Ovary (tissue), 9 donors: ENCODE results near the gene POU2AF2. TPM values are rescaled to one million over a fixed set of nuclear protein-coding genes. Genes with fewer than 3 reads are reported as not detected.
"Not testable (repeated sequence)": the region's sequence is repeated elsewhere in the genome, so short reads cannot be mapped to it uniquely, and the experiment has no call there.

Experiments
- DNase-seq, 5 donors: peaks; one replicate each; pipeline ENCODE4 v3.0.0-alpha.2; 2019 to 2020
- H3K27ac ChIP-seq, 2 donors: fragments of 200-600 bp; one replicate each; pipeline versions ENCODE4 v1.5.1 to v1.8.0; 2019 to 2022
- H3K27me3 ChIP-seq: fragments of 200-600 bp; one replicate; pipeline ENCODE4 v1.8.0; 2022
- H3K36me3 ChIP-seq: fragments of 200-600 bp; sonication (generic); one replicate; pipeline ENCODE4 v1.5.1; 2019
- H3K4me1 ChIP-seq: one replicate; pipeline ENCODE4 v1.8.1; 2013; ENCODE audit warnings: mild to moderate bottlenecking, moderate library complexity; ENCODE audit not compliant: insufficient read depth
- H3K4me3 ChIP-seq: fragments of 200-600 bp; sonication (generic); one replicate; pipeline ENCODE4 v1.5.1; 2017
- H3K9me3 ChIP-seq, 2 donors: fragments of 200-600 bp in 1 of 2; sonication (generic) in 1 of 2; one replicate each; pipeline versions ENCODE4 v1.5.1 to v1.8.1; 2013 to 2019; ENCODE audit warnings: mild to moderate bottlenecking in 1 of 2, moderate library complexity in 1 of 2
- EP300 ChIP-seq: sonication (generic); formaldehyde crosslinking; IDR thresholded peaks from one replicate; pipeline ENCODE4 v1.6.1; 2017; ENCODE audit warnings: antibody characterized with exemption
- POLR2A ChIP-seq: fragments of 450-650 bp; IDR thresholded peaks from one replicate; pipeline ENCODE4 v1.6.1; 2017; ENCODE audit warnings: antibody characterized with exemption, mild to moderate bottlenecking, moderate library complexity
- WGBS, 3 donors: extraction: QIAGEN DNeasy Blood & Tissue Kit in 1 of 3; methylation state at CpG; one replicate each; pipeline versions ENCODE4 v1.1.5 to v1.1.7; 2013 to 2017; 5-methylcytosine and 5-hydroxymethylcytosine counted together
- intact Hi-C, 4 donors: fragments of 100-400 bp; cut with DNase I; formaldehyde crosslinking; loops; one replicate each; pipeline versions ENCODE4 v1.11.0 to v1.15.1; 2022 to 2023
- polyA plus RNA-seq, 2 donors: library from polyadenylated mRNA; stranded (reverse); fragments of 200-250 nt in 1 of 2; fragments of 350-450 nt in 1 of 2; fragmentation: Illumina TruSeq in 1 of 2; extraction: RNeasy Lipid Tissue Mini Kit (QIAGEN cat#74804) in 1 of 2; gene quantifications; one replicate each; pipeline ENCODE4 v1.2.3, GENCODE V29; 2013 to 2014
- total RNA-seq, 7 donors: library from RNA; depleted of rRNA in 2 of 7; stranded (reverse); fragments of >200 nt in 2 of 7; fragmentation: NEBNext Ultra II Directional in 3 of 7; extraction: Animal tissue kit (Norgen Biotek cat#: 25700) in 3 of 7; gene quantifications; one replicate each; pipeline versions ENCODE4 v1.1.0 to v1.2.4, GENCODE V29; 2016 to 2023
- TF ChIP-seq, protein P1 (sequence below), 3 donors: fragments of 450-650 bp in 2 of 3; fragments of 200-600 bp in 1 of 3; IDR thresholded peaks; one replicate each; pipeline versions ENCODE4 v1.5.1 to v1.8.0; 2016 to 2022; ENCODE audit warnings: antibody characterized with exemption in 3 of 3, mild to moderate bottlenecking in 1 of 3
- donor health status: DM: no; HTN: no; CAD: no; lungs with moderate emphysema.
- donor health status: DM: no; HTN: no; CAD: no.
- donor health status: Bipolar disorder and iron deficiency.
- donor health status: DM: yes; HTN: yes; CAD: no.
- donor health status: DM: no; HTN: no; CAD: no.
- donor health status: DM: yes; HTN: yes; CAD: no.

Gene POU2AF2
- total and polyA plus RNA-seq, 9 donors: 0.07 to 1.8 (median 0.30) TPM; not detected in 2

DNA sequence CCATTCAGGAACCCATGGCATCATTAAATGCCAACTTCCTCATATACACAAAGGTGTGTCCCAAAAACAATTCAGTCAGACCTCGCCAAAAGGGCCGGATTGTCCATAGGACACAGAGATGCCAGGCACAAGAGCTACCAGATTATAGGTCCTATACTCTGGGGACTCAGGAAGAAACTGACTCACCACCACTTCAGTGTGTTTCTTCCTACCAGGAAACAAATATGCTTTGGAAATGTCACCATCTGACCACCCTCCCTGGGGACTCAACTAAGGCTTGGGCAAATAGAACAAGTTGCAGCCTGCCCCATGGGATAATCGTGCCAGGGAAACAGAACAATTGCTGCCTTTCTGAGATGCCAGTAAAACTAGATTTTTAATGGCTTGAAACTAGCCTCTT is 64.6 kb downstream of the POU2AF2 start:
- TF ChIP-seq, protein P1, sequence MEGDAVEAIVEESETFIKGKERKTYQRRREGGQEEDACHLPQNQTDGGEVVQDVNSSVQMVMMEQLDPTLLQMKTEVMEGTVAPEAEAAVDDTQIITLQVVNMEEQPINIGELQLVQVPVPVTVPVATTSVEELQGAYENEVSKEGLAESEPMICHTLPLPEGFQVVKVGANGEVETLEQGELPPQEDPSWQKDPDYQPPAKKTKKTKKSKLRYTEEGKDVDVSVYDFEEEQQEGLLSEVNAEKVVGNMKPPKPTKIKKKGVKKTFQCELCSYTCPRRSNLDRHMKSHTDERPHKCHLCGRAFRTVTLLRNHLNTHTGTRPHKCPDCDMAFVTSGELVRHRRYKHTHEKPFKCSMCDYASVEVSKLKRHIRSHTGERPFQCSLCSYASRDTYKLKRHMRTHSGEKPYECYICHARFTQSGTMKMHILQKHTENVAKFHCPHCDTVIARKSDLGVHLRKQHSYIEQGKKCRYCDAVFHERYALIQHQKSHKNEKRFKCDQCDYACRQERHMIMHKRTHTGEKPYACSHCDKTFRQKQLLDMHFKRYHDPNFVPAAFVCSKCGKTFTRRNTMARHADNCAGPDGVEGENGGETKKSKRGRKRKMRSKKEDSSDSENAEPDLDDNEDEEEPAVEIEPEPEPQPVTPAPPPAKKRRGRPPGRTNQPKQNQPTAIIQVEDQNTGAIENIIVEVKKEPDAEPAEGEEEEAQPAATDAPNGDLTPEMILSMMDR (IDR thresholded peaks at IDR 0.05): no peak
- no peak for TF ChIP-seq EP300
- TF ChIP-seq POLR2A: no peak

DNA sequence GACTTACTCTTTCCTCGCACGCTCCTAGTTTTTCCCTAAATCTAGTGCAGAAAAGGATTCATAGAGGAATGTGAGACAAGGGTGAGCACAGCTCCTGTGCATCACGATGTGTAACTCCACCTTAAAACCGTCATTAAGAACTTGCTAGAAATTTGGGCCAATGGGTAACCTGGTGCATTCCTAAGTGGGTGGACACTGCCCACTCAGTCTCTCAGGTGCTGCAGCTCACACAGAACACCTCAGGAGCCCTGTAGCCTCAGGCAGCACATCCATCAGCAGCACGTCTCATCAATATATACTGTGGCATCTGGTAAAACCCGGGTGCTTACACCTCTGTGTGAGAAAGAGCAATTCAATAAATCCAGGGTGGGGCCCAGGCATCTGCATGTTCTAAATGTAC is 65.2 kb downstream of the POU2AF2 start:
- Histone ChIP-seq H3K4me3 (no peak overlapping the region), H3K27ac (no peak overlapping the region), H3K36me3 (no peaks in the 10 kb centered on the region), H3K9me3 (no peaks in the 10 kb centered on the region), H3K4me1 (no peaks in the 10 kb centered on the region), H3K27me3 (no peaks in the 10 kb centered on the region)
- intact Hi-C loops: no loop called here
- DNase-seq: no peak
- TF ChIP-seq EP300 (no peak), POLR2A (no peak)
- TF ChIP-seq, protein P1 (IDR thresholded peaks at IDR 0.05): no peak
- 78 to 82% (median 80%) methylated on average over 6 of the region's 6 CpGs for WGBS, 3 donors

More for the DNA sequence above, 64.6 kb downstream of the POU2AF2 start:
- Histone ChIP-seq H3K9me3 (no peaks in the 10 kb centered on the region), H3K36me3 (no peaks in the 10 kb centered on the region), H3K27me3 (no peaks in the 10 kb centered on the region), H3K4me3 (no peak overlapping the region), H3K27ac (no peak overlapping the region), H3K4me1 (no peaks in the 10 kb centered on the region)
- 73 to 93% (median 77%) methylated on average over 3 of the region's 3 CpGs for WGBS, 3 donors
- intact Hi-C loops: no loop called here
- DNase-seq: no peak

DNA sequence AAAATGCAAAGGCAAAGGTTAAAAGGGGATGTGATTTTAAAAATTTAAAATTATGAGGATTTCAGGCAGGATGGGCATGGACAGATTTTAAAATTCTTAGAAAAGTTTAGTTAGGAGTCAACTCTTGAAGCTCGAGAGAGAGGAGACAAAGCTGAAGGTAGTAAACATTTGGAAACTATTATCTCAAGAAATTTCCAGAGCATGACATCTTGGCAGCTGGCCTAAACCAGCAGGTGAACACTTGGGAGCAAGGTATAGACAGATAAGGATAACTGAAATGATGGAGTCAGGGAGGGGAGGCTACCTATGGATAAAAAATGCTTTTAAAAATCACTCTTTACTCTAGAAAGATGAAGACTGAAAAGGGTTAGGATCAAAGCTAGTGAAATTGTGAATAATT is 66.6 kb downstream of the POU2AF2 start:
- Histone ChIP-seq H3K27ac (no peak overlapping the region), H3K4me1 (no peaks in the 10 kb centered on the region), H3K36me3 (no peaks in the 10 kb centered on the region), H3K4me3 (no peak overlapping the region), H3K27me3 (no peaks in the 10 kb centered on the region), H3K9me3 (no peaks in the 10 kb centered on the region)
- no peak for DNase-seq
- WGBS, 3 donors: 61 to 63% (median 62%) methylated on average over 1 of the region's 1 CpG
- intact Hi-C loops: no loop called here
- TF ChIP-seq EP300 (no peak), POLR2A (no peak)
- TF ChIP-seq, protein P1 (IDR thresholded peaks at IDR 0.05): no peak

DNA sequence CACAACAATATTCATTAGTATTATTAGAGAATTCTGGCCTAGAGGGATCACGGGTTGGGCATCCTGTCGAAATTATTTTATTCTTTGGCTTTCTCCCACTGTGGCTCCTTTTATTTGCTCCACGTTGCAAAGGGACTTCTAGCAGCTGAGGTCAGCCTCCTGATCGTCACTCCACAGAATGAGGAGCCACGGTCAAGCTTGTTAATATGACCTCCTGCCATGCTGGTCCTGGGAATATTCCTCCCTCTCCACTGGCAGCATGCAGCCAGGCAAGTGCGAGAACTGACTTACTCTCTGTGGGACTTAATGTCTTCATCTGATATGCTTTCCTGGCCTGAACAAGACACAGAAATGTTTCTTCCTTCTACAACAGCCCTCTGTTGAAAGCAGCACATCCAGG is 73.8 kb downstream of the POU2AF2 start:
- Histone ChIP-seq H3K27ac (no peak overlapping the region), H3K36me3 (no peaks in the 10 kb centered on the region), H3K9me3 (no peaks in the 10 kb centered on the region), H3K4me3 (no peak overlapping the region), H3K27me3 (no peaks in the 10 kb centered on the region), H3K4me1 (peaks cover 4% of the 10 kb centered on the region)
- intact Hi-C loops: no loop called here
- no peak for TF ChIP-seq POLR2A
- TF ChIP-seq EP300: no peak
- TF ChIP-seq, protein P1 (IDR thresholded peaks at IDR 0.05): no peak
- DNase-seq: no peak
- WGBS, 3 donors: 85 to 88% (median 85%) methylated on average over 6 of the region's 6 CpGs

DNA sequence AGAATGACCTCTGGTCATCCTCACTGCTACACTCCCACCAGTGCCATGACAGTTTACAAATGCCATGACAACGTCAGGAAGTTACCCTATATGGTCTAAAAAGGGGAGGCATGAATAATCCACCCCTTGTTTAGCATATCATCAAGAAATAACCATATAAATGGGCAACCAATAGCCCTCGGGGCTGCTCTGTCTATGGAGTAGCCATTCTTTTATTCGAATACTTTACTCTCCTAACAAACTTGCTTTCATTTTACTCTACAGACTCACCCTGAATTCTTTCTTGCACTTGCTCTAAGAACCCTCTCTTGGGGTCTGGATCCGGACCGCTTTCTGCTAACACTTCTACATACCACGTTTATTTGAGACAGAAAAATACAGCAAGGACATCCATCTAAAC is 74.7 kb downstream of the POU2AF2 start:
- H3K27me3 ChIP-seq, H3K9me3 ChIP-seq, intact Hi-C loops, DNase-seq, H3K36me3 ChIP-seq, H3K27ac ChIP-seq, H3K4me3 ChIP-seq, H3K4me1 ChIP-seq: not testable (repeated sequence)
- WGBS, 3 donors: 79 to 84% (median 82%) methylated on average over 6 of the region's 6 CpGs
